Trophoblast cell (in vitro differentiated cells and primary cell): Measurements from ENCODE around the gene YWHAQ.
"Not testable (repeated sequence)": the region's sequence is repeated elsewhere in the genome, so short reads cannot be mapped to it uniquely, and the experiment has no call there.

Experiments used
- DNase-seq, 2 donors: peaks; one replicate each; pipeline ENCODE4 v3.0.0-alpha.2; 2016
- H2AFZ ChIP-seq: 2 replicates; pipeline ENCODE4 v1.6.1; 2013; ENCODE audit warnings: low read length, moderate library complexity, mild to moderate bottlenecking; ENCODE audit not compliant: insufficient read depth, poor library complexity
- H2AK5ac ChIP-seq: 2 replicates; pipeline ENCODE4 v1.6.1; 2013; ENCODE audit warnings: mild to moderate bottlenecking, low read length
- H2BK120ac ChIP-seq: 2 replicates; pipeline ENCODE4 v1.6.1; 2013; ENCODE audit warnings: low read length, mild to moderate bottlenecking, moderate library complexity; ENCODE audit not compliant: insufficient read depth, poor library complexity
- H2BK12ac ChIP-seq: 2 replicates; pipeline ENCODE4 v1.6.1; 2013; ENCODE audit warnings: mild to moderate bottlenecking, low read length, moderate library complexity
- H2BK5ac ChIP-seq: 2 replicates; pipeline ENCODE4 v1.6.1; 2013; ENCODE audit warnings: low read length, low read depth, moderate library complexity, mild to moderate bottlenecking; ENCODE audit not compliant: poor library complexity
- H3K14ac ChIP-seq: 2 replicates; pipeline ENCODE4 v1.6.1; 2013; ENCODE audit warnings: mild to moderate bottlenecking, low read length
- H3K18ac ChIP-seq: 2 replicates; pipeline ENCODE4 v1.6.1; 2013; ENCODE audit warnings: mild to moderate bottlenecking, low read length
- H3K23ac ChIP-seq: 2 replicates; pipeline ENCODE4 v1.6.1; 2013; ENCODE audit warnings: low read length
- H3K27ac ChIP-seq: 2 replicates; pipeline ENCODE4 v1.5.1; 2013; ENCODE audit warnings: low read depth, mild to moderate bottlenecking, inconsistent platforms, low read length, moderate library complexity
- H3K27me3 ChIP-seq: 2 replicates; pipeline ENCODE4 v1.6.1; 2013; ENCODE audit warnings: inconsistent platforms, mild to moderate bottlenecking, low read length, moderate library complexity; ENCODE audit not compliant: insufficient read depth
- H3K36me3 ChIP-seq, 2 experiments: 1 replicate in 1 of 2; 2 replicates in 1 of 2; pipeline ENCODE4 v1.6.1; 2013; ENCODE audit warnings: low read length in 2 of 2, mild to moderate bottlenecking in 2 of 2, moderate library complexity in 1 of 2; ENCODE audit not compliant: insufficient read depth in 2 of 2, control insufficient read depth in 1 of 2
- H3K4ac ChIP-seq: 2 replicates; pipeline ENCODE4 v1.6.1; 2013; ENCODE audit warnings: low read depth, mild to moderate bottlenecking, low read length, moderate library complexity
- H3K4me1 ChIP-seq, 2 experiments: 1 replicate in 1 of 2; 2 replicates in 1 of 2; pipeline ENCODE4 v1.6.1; 2013; ENCODE audit warnings: low read length in 2 of 2, mild to moderate bottlenecking in 2 of 2, moderate library complexity in 1 of 2; ENCODE audit not compliant: insufficient read depth in 2 of 2, control insufficient read depth in 1 of 2
- H3K4me2 ChIP-seq: 2 replicates; pipeline ENCODE4 v1.6.1; 2013; ENCODE audit warnings: inconsistent platforms, mild to moderate bottlenecking, low read length, moderate library complexity
- H3K4me3 ChIP-seq: 2 replicates; pipeline ENCODE4 v1.5.1; 2013; ENCODE audit warnings: mild to moderate bottlenecking, low read depth, low read length, inconsistent platforms
- H3K79me1 ChIP-seq: one replicate; pipeline ENCODE4 v1.6.1; 2013; ENCODE audit warnings: low read length
- H3K79me2 ChIP-seq: 2 replicates; pipeline ENCODE4 v1.6.1; 2013; ENCODE audit warnings: low read length, mild to moderate bottlenecking; ENCODE audit not compliant: control insufficient read depth, insufficient read depth, poor library complexity
- H3K9ac ChIP-seq: 2 replicates; pipeline ENCODE4 v1.6.1; 2013; ENCODE audit warnings: mild to moderate bottlenecking, low read length
- H3K9me3 ChIP-seq: 2 replicates; pipeline ENCODE4 v1.6.1; 2013; ENCODE audit warnings: low read depth, mild to moderate bottlenecking, control low read depth, inconsistent platforms, low read length; ENCODE audit not compliant: insufficient read depth
- H4K12ac ChIP-seq: 2 replicates; pipeline ENCODE4 v1.6.1; 2013; ENCODE audit warnings: low read depth, mild to moderate bottlenecking, low read length, moderate library complexity
- H4K8ac ChIP-seq: 2 replicates; pipeline ENCODE4 v1.6.1; 2013; ENCODE audit warnings: low read depth, mild to moderate bottlenecking, low read length, moderate library complexity
- H4K91ac ChIP-seq: one replicate; pipeline ENCODE4 v1.6.1; 2013; ENCODE audit warnings: low read depth, mild to moderate bottlenecking, low read length, moderate library complexity
- WGBS: extraction: QIAGEN DNeasy Blood & Tissue Kit; methylation state at CpG from one replicate; pipeline ENCODE4 v1.1.7; 2013; ENCODE audit warnings: missing lambda C conversion rate; ENCODE audit not compliant: insufficient read length, insufficient coverage; ENCODE audit errors: extremely low coverage; 5-methylcytosine and 5-hydroxymethylcytosine counted together

Gene YWHAQ

DNA sequence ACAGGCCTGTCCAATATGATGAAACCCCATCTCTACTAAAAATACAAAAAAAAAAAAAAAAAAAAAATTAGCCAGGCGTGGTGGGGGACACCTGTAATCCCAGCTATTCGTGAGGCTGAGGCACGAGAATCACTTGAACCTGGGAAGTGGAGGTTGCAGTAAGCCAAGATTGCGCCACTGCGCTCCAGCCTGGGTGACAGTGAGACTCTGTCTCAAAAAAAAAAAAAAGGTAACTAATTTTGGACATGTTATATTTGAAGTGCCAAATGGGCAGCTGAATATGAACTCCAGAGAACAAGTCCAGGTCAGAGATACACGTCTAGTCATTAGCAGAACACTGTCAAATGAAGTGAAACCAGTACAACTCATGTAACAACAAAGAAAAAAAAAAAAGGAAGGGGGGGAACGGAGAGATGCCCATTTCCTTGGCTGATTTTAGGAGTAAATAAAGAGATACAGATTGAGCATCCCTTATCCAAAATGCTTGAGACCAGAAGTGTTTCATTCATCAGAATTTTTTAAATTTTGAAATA is 79.9 kb downstream of the YWHAQ start:
- not testable (repeated sequence) for H2BK5ac ChIP-seq

DNA sequence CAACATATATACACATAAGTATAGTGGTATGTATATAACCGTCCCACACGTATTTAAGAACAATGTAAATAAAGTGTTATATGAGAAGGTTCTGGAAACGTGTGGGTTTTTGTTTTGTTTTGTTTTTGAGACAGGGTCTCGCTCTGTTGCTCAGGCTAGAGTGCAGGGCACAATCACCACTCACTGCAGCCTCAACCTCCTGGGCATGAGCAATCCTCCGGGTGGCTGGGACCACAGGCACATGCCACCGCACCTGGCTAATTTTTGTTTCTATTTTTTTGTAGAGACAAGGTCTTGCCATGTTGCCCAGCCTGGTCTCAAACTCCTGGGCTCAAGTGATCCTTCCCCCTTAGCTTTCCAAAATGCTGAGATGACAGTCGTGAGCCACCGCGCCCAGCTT is 81.4 kb downstream of the YWHAQ start:
- Histone ChIP-seq H3K9ac (no peak overlapping the region), H3K27me3 (no peaks in the 10 kb centered on the region), H3K79me1 (no peaks in the 10 kb centered on the region), H3K4ac (peak overlapping the region; percentile 72), H3K9me3 (no peaks in the 10 kb centered on the region), H3K4me2 (no peak overlapping the region), H3K14ac (no peak overlapping the region), H3K18ac (no peak overlapping the region), H2BK120ac (no peak overlapping the region), H3K36me3 (no peaks in the 10 kb centered on the region), H3K4me1 (no peaks in the 10 kb centered on the region), H2AFZ (no peak overlapping the region), H3K4me3 (no peak overlapping the region), H2BK12ac (no peak overlapping the region), H4K91ac (no peak overlapping the region), H3K79me2 (peaks cover 15% of the 10 kb centered on the region), H3K23ac (no peak overlapping the region), H2BK5ac (no peak overlapping the region), H3K27ac (no peak overlapping the region), H4K8ac (no peak overlapping the region), H2AK5ac (no peak overlapping the region), H4K12ac (no peak overlapping the region)
- DNase-seq: no peak
- WGBS: no CpG with 5 or more reads among the region's 9 CpGs

More for the DNA sequence above, 79.9 kb downstream of the YWHAQ start:
- not testable (repeated sequence) for H4K8ac ChIP-seq, H3K23ac ChIP-seq, H3K4me2 ChIP-seq, H3K4me3 ChIP-seq, H3K14ac ChIP-seq, H2AK5ac ChIP-seq, H4K91ac ChIP-seq, H3K18ac ChIP-seq, H3K27me3 ChIP-seq, H3K36me3 ChIP-seq, H4K12ac ChIP-seq, H3K27ac ChIP-seq, H3K9me3 ChIP-seq, H3K4me1 ChIP-seq, H3K9ac ChIP-seq, H2AFZ ChIP-seq, H2BK12ac ChIP-seq, H3K79me1 ChIP-seq, DNase-seq, H2BK120ac ChIP-seq
- peaks cover 20% of the 10 kb centered on the region for H3K79me2 ChIP-seq
- H3K4ac ChIP-seq: peak overlapping the region; percentile 86
- WGBS: no CpG with 5 or more reads among the region's 7 CpGs

DNA sequence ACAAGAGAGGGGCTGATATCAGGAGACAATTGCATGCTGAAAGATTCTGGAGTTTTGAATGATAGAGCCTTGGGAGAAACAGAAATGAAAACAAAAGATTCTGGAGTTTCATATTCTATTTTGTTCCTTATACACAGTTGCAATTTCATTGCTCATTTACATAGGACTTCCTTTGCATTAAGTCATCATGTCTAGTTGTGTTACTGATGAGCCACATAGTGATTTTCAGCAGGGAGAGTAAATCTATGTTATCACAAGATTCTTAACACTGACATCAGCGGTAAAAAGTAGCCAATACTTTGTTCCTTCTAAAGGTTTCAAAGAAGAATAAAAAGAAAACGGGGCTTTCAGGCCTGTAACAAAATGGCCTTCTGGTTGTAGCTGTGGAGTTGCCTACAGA is 82.3 kb downstream of the YWHAQ start:
- no peak overlapping the region for H4K91ac ChIP-seq
- H3K18ac ChIP-seq: no peak overlapping the region
- no peak overlapping the region for H2BK12ac ChIP-seq
- DNase-seq: peak in 1 of 2 donors; percentile 29
- peaks cover 15% of the 10 kb centered on the region for H3K79me2 ChIP-seq
- H4K12ac ChIP-seq: no peak overlapping the region
- no peak overlapping the region for H4K8ac ChIP-seq
- H3K4ac ChIP-seq: no peak overlapping the region
- no peaks in the 10 kb centered on the region for H3K27me3 ChIP-seq
- no peak overlapping the region for H3K4me3 ChIP-seq
- no peak overlapping the region for H3K14ac ChIP-seq
- H2AK5ac ChIP-seq: no peak overlapping the region
- H2BK5ac ChIP-seq: no peak overlapping the region
- WGBS: no CpG with 5 or more reads among the region's 2 CpGs
- H3K9ac ChIP-seq: no peak overlapping the region
- no peaks in the 10 kb centered on the region for H3K4me1 ChIP-seq
- no peaks in the 10 kb centered on the region for H3K9me3 ChIP-seq
- no peak overlapping the region for H3K23ac ChIP-seq
- no peak overlapping the region for H2AFZ ChIP-seq
- no peak overlapping the region for H3K4me2 ChIP-seq
- no peak overlapping the region for H2BK120ac ChIP-seq
- no peak overlapping the region for H3K27ac ChIP-seq
- no peaks in the 10 kb centered on the region for H3K36me3 ChIP-seq
- H3K79me1 ChIP-seq: no peaks in the 10 kb centered on the region

DNA sequence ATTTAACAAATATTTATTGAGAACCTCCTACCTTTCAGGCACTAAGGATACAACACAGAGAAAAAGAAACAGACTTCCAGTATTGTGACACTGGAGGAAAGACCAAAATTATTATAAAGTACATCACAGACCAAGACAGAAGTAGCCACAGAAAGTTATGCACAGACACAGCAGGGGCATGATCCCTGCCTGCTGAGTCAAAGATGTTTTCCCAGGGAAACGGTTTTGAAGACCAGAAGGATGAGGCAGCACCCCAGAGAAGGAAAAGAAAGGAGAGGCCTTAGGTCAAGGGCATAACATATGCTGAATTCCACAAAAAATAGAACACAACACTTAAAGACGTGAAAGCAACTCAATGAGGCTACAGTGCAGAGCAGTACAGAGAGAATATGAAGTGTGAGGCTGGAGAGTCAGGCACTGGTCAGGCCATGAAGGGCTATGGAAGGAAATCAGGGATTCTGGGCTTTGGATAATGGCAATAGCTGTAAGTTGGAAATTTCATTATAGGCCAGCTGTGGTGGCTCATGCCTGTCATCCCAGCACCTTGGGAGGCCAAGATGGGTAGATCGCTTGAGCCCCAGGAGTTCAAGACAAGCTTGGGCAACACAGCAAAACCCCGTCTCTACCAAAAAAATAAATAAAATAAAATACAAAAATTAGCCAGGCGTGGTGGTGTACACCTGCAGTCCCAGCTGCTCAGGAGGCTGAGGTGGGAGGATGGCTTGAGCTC is 83.4 kb downstream of the YWHAQ start:
- Histone ChIP-seq H3K14ac (no peak overlapping the region), H2AFZ (no peak overlapping the region), H2AK5ac (no peak overlapping the region), H3K27ac (no peak overlapping the region), H3K79me2 (peaks cover 15% of the 10 kb centered on the region), H3K23ac (no peak overlapping the region), H3K4ac (peak overlapping the region; percentile 52), H3K9me3 (no peaks in the 10 kb centered on the region), H3K9ac (no peak overlapping the region), H3K27me3 (no peaks in the 10 kb centered on the region), H3K4me3 (no peak overlapping the region), H3K36me3 (no peaks in the 10 kb centered on the region), H4K12ac (no peak overlapping the region), H2BK5ac (no peak overlapping the region), H3K79me1 (no peaks in the 10 kb centered on the region), H3K18ac (peak overlapping the region; percentile 29), H4K8ac (no peak overlapping the region), H3K4me1 (no peaks in the 10 kb centered on the region), H3K4me2 (no peak overlapping the region), H2BK12ac (no peak overlapping the region), H4K91ac (no peak overlapping the region), H2BK120ac (no peak overlapping the region)
- no CpG with 5 or more reads among the region's 5 CpGs for WGBS
- DNase-seq: no peak
